DMS 273 treated with DMSO at 0.1 percent for 48 hours (cell line): ENCODE results near the gene OAF.
A peak's percentile ranks its signal among the peaks of the same experiment; 100 is the strongest.
"Not testable (repeated sequence)": the region's sequence is repeated elsewhere in the genome, so short reads cannot be mapped to it uniquely, and the experiment has no call there.

Source experiments
- DNase-seq: peaks from one replicate; lab custom pipeline; 2025; lab: John Stamatoyannopoulos, UW

Gene OAF

GRCh38 chr11:120210626-120211521, at the start of gene OAF:
TSS of gene OAF (plus strand) at chr11:120211032. CDS start at chr11:120211280, 248 bp downstream.
- peak; percentile 10 for DNase-seq

DNA sequence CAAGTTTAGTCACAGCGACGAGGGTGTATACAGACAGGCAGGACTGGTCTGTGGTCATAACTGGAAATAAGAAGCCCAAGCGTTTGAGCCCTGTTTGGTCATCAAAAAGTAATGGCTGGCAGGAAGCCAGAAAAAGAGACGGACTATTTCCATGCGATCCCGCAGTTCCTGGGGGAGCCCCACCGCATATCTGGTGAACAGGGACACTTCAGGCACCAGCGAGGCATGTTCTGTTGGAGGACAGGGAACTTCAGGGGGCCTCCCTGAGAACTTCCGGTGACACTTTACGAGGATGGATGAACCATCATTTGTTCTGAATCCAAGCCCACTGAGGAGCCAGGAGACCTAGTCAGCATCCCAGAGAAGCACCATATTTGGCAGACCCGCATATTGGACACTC, 43.2 kb upstream of the OAF start:
- DNase-seq, result no peak

- DNase-seq, result no peak
Measured at GRCh38 chr11:120168108-120168959, 42.5 kb upstream of the OAF start.

GRCh38 chr11:120168960-120169681, 41.7 kb upstream of the OAF start:
- DNase-seq, result no peak

DNA sequence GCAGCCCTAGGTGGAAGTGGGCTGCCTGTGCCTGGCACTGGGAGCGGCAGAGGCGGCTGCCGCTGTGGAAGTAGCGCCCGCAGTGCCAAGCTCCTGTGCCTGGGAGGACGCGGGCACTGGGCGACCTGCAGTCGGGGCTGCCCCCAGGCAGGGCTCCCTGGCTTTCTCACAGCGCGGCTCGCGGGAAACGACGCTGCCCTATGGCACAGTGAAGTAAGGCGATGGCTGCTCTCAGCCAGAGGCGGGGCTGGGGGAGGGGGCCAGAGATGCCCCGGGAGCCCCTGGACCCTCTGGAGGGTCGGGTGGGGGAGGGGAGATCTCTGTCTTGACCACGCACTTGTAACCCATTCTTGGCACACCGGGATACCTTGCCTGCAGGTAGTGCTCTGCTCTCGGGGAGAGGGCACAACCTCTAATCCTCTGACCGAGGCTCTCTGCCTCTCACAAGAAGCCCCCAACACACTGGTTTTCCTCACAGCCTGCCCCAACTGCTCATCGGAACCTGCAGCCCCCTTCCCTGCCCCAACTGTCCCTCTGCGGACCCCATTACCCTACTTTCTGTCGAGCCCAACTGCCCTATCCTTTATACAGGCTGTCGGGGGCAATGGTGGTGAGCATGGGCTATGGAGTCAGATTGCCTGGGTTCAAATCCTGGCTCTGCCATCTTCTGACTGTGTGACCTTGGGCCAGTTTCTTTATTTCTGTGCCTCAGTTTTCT, 40.7 kb upstream of the OAF start:
- no peak for DNase-seq

- DNase-seq, result no peak
Measured at GRCh38 chr11:120170741-120171261, 40.0 kb upstream of the OAF start.

- no peak for DNase-seq
Measured at GRCh38 chr11:120172054-120172911, 38.5 kb upstream of the OAF start.

- no peak for DNase-seq
Measured at GRCh38 chr11:120173019-120173705, 37.7 kb upstream of the OAF start.

DNA sequence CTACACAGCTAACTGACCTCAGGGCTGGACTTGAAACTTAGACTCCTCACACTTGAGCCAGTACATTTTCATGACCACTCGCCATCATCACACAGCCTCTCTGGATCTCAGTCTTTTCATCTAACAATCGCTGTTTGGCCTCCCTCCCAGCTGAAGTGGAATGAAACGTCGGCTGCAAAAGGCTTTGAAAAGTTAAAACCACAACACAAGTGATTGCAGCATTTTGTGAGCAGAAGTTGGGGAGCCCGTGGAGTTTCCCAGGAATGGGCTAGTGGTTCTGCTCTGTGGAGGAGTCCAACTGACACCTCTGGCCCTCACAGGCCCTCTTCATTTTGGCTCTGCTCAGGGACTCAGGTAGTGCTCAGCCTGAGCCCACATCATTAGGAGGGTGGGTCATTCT, 37.0 kb upstream of the OAF start:
- no peak for DNase-seq

DNA sequence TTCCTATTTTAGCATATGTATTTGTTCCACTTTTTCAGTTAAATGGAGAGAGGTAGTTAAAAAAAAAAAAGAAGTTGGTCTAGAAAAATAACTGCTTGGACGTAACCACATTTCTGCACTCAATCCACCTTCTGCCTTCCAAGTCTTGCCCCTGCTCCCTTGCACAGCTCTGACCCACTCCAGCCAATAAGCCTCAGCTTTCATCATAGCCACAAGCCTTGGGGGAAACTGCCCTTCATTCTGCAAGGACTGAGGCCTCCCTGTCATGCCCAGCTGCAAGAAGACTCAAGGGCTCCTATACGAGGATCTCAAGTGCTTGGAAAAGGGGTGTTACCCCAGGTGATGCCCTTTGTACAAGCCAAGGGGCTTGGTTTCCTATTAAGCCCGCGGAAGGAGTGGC, 36.0 kb upstream of the OAF start:
- no peak for DNase-seq

DNA sequence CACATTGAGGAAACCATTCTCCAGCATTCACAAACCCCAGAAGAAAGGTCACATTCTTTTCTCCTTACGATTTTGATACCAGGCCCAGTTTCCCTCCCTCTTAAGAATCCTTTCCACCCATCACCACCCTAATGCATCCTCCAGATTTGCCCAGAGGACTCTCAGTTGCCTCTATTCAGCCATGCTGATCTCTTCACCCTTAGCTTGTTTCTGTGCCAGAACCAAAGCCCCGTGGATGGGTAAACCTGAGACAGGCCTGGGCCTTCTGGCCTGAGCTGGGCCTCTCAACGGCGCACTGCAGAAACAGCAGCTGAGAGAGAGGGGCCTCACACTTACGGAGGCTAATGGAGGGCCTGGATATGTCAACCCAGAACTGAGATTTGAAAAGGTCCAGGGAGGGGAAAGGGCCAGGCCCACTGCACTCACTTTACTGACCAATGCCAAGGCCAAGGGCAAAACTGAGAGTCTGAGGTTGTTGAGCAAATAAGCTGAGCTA, 32.2 kb upstream of the OAF start:
- DNase-seq, result no peak

GRCh38 chr11:120179057-120179672, 31.7 kb upstream of the OAF start:
- no peak for DNase-seq

- not testable (repeated sequence) for DNase-seq
Measured at GRCh38 chr11:120180063-120180462, 30.8 kb upstream of the OAF start.

DNA sequence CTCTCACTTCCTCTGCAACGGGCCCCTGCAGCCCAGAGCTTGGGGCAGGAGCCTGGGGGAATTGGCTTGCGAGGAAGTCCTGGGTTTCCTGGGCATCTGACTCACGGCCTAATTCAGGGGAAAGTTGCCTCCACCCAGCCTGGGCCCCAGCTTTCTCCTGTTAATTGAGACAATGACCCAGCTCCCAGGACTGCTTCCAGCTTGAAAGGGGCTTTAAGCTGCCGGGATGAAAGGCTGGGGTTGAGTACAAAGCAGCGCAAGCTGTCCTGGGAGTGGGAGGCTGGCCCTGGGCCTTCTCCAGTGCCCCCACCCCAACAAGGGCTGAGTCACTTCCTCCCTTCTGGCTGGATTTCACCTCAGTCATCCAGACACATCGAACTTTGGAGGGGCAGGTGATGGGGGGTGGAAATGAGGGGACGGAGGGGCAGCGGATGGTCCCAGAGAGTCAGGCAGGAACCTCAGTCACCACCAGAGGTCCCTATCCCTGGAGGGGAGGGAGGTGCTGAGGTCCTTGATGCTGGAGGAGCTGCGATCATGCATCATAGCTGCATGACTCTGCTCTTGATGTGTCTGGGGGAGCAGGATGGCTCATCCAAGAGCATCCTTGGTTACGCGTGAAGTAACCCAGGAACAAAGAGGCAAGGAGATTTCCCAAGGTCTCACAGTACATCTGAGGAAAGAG, 30.1 kb upstream of the OAF start:
- no peak for DNase-seq

DNA sequence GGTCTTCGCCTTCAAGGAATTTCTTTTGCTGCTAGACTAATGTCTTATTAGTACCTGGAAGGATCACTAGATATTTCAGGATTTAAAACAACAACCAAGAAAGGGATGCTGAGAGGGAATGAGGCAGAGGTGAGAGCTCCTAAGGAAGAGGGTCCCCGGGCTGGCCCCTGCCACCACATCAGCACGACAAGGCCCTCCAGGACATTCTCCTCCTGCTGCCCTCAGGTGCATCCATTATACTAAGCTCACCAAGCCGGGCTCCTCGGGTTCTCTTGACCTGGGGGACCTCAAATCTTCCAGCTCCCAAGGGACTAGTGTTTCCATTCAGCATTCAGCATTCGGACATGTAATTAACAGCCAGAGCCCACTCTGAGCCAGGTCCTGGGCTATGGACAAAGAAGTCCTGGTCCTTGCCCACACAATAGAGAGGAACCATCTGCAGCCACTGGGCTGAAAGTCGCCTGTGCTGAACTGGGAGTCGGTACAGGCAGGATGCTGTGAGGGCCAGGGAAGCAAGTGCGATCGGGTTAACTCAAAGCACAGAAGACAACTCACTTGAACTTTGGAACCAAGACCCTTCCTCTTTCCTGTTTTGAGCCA, 29.4 kb upstream of the OAF start:
- DNase-seq, result no peak

DNA sequence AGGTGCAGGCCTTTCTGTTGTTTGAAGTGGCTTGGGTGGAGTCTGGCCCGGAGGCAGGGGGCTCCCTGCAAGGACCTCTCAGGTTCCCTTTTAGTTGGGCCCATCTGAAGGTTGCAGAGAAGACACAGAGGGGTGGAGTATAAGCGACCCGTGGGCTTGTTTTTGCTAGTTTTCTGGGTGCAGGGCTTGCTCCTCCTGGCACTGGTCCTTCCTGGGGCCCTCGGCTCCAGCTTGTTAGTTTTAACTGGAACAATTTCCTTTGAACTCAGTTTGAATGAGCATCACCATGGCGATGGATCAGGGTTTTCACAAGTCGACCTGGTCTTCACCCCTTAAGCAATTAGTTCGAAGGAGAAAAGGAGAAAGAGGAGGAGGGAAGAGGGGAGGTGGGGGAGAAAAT, 28.5 kb upstream of the OAF start:
- DNase-seq, result no peak

DNA sequence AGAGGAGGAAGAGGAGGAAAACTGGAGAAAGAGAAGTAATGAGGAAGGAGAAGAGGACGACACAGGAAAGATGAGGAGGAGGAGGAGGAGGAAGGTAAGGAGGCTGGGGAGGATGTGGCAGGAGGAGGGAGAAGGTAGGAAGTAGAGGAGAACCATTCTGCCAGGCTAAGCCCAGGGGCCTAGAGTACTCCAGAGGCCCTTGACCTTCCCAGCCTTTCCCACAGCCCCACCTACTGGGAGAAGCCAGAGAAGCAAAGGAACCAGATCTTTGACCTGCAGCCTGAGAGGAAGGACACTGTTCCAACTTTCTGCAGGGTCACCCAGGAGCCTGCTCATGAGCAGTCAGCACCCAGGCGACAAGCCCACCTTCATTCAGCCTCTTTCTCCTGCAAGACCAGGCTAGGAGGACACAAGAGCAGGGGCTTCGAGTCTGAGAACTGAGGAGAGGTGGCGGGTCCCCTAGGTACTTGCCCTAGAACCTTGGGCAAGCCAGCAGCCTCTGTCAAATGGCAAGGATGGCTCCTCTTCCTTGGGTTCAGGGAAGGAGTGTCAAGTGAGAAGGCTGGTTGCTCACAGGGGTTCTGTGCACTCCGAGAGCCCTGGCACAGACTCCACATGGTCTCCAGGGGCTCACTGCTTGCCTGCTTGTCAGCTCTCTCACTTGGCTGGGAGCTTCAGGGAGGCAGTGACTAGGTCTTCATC, 27.9 kb upstream of the OAF start:
- no peak for DNase-seq
